SU-DHL-6 (cell line): ENCODE results near the gene NOSIP.

Source experiments
- H2AFZ ChIP-seq: fragments of 200-600 bp; sonication (generic); 2 replicates; pipeline ENCODE4 v1.6.1; 2014; ENCODE audit warnings: low read depth, mild to moderate bottlenecking, moderate library complexity, mixed read lengths, antibody characterized with exemption, low read length; ENCODE audit not compliant: severe bottlenecking
- H3F3A ChIP-seq: fragments of 200-600 bp; shearing (Covaris generic); 2 replicates; pipeline ENCODE4 v1.6.0; 2016; ENCODE audit warnings: antibody characterized with exemption, mild to moderate bottlenecking; ENCODE audit not compliant: insufficient read depth
- H3K27ac ChIP-seq: fragments of 200-600 bp; sonication (generic); 2 replicates; pipeline ENCODE4 v1.5.1; 2016; ENCODE audit warnings: low read depth, mild to moderate bottlenecking, low read length, moderate library complexity, mixed read lengths
- H3K27me3 ChIP-seq: fragments of 200-600 bp; sonication (generic), shearing (Covaris generic); 2 replicates; pipeline ENCODE4 v1.6.0; 2014; ENCODE audit warnings: mild to moderate bottlenecking, low read length
- H3K36me3 ChIP-seq: fragments of 200-600 bp; sonication (generic); 2 replicates; pipeline ENCODE4 v1.6.1; 2014; ENCODE audit warnings: mild to moderate bottlenecking, low read length, mixed read lengths
- H3K4me2 ChIP-seq: fragments of 300-600, 200-600 bp; shearing (Covaris generic), sonication (generic); 2 replicates; pipeline ENCODE4 v1.6.0; 2014; ENCODE audit warnings: low read length, low read depth, mild to moderate bottlenecking; ENCODE audit not compliant: poor library complexity, severe bottlenecking
- H3K4me3 ChIP-seq: fragments of 200-600 bp; sonication (generic); 2 replicates; pipeline ENCODE4 v1.5.1; 2014; ENCODE audit warnings: antibody characterized with exemption, low read length, mild to moderate bottlenecking, mixed read lengths; ENCODE audit not compliant: insufficient read depth, poor library complexity, severe bottlenecking
- H3K79me2 ChIP-seq: fragments of 200-600 bp; sonication (generic); 2 replicates; pipeline ENCODE4 v1.6.1; 2014; ENCODE audit warnings: mild to moderate bottlenecking, low read length, moderate library complexity; ENCODE audit not compliant: insufficient read depth
- H3K9ac ChIP-seq: fragments of 200-600 bp; sonication (generic); 2 replicates; pipeline ENCODE4 v1.7.0; 2014; ENCODE audit warnings: mild to moderate bottlenecking, low read length
- H3K9me2 ChIP-seq: fragments of 200-600 bp; sonication (generic); replicated peaks from 2 replicates; pipeline ENCODE4 v1.6.1; 2014; ENCODE audit warnings: low read length; ENCODE audit not compliant: insufficient read depth
- H3K9me3 ChIP-seq: fragments of 200-600 bp; sonication (generic); 2 replicates; pipeline ENCODE4 v1.6.1; 2014; ENCODE audit warnings: low read length, mixed read lengths; ENCODE audit not compliant: insufficient read depth
- H4K20me1 ChIP-seq: fragments of 200-600 bp; sonication (generic); 2 replicates; pipeline ENCODE4 v1.6.1; 2014; ENCODE audit warnings: low read depth, mild to moderate bottlenecking, antibody characterized with exemption, low read length, moderate library complexity, mixed read lengths
- EZH2phosphoT487 ChIP-seq: fragments of 200-600 bp; sonication (generic), shearing (Covaris generic); conservative IDR thresholded peaks from 2 replicates; pipeline ENCODE4 v1.6.1; 2018; ENCODE audit warnings: mild to moderate bottlenecking, antibody characterized with exemption, low read length, moderate library complexity, mixed read lengths
- TF ChIP-seq, protein P1 (sequence below): fragments of 200-600 bp; sonication (generic); IDR thresholded peaks from one replicate; pipeline ENCODE4 v1.5.1; 2017; ENCODE audit warnings: antibody characterized with exemption, mild to moderate bottlenecking, low read length, moderate library complexity; ENCODE audit not compliant: insufficient read depth, poor library complexity, severe bottlenecking

NOSIP gene

GRCh38 chr19:49559928-49560327, 20.4 kb downstream of the NOSIP start:
- no peak overlapping the region for H3K27ac ChIP-seq
- no peaks in the 10 kb centered on the region for H4K20me1 ChIP-seq
- H3K4me2 ChIP-seq, result no peak overlapping the region
- H3F3A ChIP-seq, result no peaks in the 10 kb centered on the region
- H3K9me2 ChIP-seq, result no peaks in the 10 kb centered on the region
- no peaks in the 10 kb centered on the region for H3K36me3 ChIP-seq
- TF ChIP-seq, protein P1, sequence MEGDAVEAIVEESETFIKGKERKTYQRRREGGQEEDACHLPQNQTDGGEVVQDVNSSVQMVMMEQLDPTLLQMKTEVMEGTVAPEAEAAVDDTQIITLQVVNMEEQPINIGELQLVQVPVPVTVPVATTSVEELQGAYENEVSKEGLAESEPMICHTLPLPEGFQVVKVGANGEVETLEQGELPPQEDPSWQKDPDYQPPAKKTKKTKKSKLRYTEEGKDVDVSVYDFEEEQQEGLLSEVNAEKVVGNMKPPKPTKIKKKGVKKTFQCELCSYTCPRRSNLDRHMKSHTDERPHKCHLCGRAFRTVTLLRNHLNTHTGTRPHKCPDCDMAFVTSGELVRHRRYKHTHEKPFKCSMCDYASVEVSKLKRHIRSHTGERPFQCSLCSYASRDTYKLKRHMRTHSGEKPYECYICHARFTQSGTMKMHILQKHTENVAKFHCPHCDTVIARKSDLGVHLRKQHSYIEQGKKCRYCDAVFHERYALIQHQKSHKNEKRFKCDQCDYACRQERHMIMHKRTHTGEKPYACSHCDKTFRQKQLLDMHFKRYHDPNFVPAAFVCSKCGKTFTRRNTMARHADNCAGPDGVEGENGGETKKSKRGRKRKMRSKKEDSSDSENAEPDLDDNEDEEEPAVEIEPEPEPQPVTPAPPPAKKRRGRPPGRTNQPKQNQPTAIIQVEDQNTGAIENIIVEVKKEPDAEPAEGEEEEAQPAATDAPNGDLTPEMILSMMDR, result no peak
- no peak for TF ChIP-seq EZH2phosphoT487
- H3K79me2 ChIP-seq, result peaks cover 23% of the 10 kb centered on the region
- H2AFZ ChIP-seq, result no peak overlapping the region
- no peaks in the 10 kb centered on the region for H3K9me3 ChIP-seq
- no peaks in the 10 kb centered on the region for H3K27me3 ChIP-seq
- no peak overlapping the region for H3K9ac ChIP-seq
- no peak overlapping the region for H3K4me3 ChIP-seq

- H3K27me3 ChIP-seq, result no peaks in the 10 kb centered on the region
- TF ChIP-seq EZH2phosphoT487, result no peak
- TF ChIP-seq, protein P1, result no peak
- H3F3A ChIP-seq, result no peaks in the 10 kb centered on the region
- no peak overlapping the region for H3K4me2 ChIP-seq
- no peaks in the 10 kb centered on the region for H3K36me3 ChIP-seq
- no peak overlapping the region for H3K9ac ChIP-seq
- H3K4me3 ChIP-seq, result no peak overlapping the region
- H3K27ac ChIP-seq, result no peak overlapping the region
- peaks cover 18% of the 10 kb centered on the region for H3K79me2 ChIP-seq
- no peak overlapping the region for H2AFZ ChIP-seq
- no peaks in the 10 kb centered on the region for H4K20me1 ChIP-seq
- no peaks in the 10 kb centered on the region for H3K9me3 ChIP-seq
- H3K9me2 ChIP-seq, result no peaks in the 10 kb centered on the region
These were observed 20.9 kb downstream of the NOSIP start for GRCh38 chr19:49559443-49559842.

DNA sequence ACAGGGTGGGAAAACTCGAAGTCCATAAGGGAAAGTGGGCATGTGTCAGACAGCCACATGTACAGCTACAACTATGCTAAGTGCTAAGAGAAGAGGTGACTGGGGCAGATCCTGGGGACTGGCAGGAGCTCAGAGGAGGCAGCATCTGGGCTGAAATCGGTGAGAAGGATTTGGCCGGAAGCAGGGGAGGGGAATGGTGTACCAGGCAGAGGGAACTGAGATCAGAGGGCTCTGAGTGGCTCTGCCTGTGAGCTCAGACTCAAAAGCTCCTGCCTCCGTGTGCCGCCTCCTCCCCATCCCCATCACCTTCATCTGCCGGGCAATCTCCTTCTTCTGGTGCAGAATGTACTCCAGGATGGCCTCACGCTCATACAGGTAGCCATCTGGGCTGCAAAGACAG, 21.8 kb downstream of the NOSIP start:
- H3K36me3 ChIP-seq, result no peaks in the 10 kb centered on the region
- H3K4me2 ChIP-seq, result no peak overlapping the region
- H4K20me1 ChIP-seq, result no peaks in the 10 kb centered on the region

More for the DNA sequence above, 21.8 kb downstream of the NOSIP start:
- Histone ChIP-seq H3K27me3 (no peaks in the 10 kb centered on the region), H3K79me2 (peaks cover 11% of the 10 kb centered on the region), H2AFZ (no peak overlapping the region), H3K4me3 (no peak overlapping the region), H3K9me2 (no peaks in the 10 kb centered on the region), H3K27ac (no peak overlapping the region), H3K9ac (no peak overlapping the region), H3K9me3 (no peaks in the 10 kb centered on the region), H3F3A (no peaks in the 10 kb centered on the region)
- TF ChIP-seq EZH2phosphoT487, result no peak
- TF ChIP-seq, protein P1, result no peak
